ENCODE results near the gene ERP29.

GRCh38 chr12:112066566-112066965 lies 53.3 kb downstream of the ERP29 start:
- TF ChIP-seq POLR2A (IDR thresholded peaks at IDR 0.05) (no peak), CTCF (IDR thresholded peaks at IDR 0.05) (no peak)

Data from tibial nerve (tissue), 3 donors.